ENCODE measurements around the gene PTPRM.
"Not testable (repeated sequence)": the region's sequence is repeated elsewhere in the genome, so short reads cannot be mapped to it uniquely, and the experiment has no call there.

Gene PTPRM

DNA sequence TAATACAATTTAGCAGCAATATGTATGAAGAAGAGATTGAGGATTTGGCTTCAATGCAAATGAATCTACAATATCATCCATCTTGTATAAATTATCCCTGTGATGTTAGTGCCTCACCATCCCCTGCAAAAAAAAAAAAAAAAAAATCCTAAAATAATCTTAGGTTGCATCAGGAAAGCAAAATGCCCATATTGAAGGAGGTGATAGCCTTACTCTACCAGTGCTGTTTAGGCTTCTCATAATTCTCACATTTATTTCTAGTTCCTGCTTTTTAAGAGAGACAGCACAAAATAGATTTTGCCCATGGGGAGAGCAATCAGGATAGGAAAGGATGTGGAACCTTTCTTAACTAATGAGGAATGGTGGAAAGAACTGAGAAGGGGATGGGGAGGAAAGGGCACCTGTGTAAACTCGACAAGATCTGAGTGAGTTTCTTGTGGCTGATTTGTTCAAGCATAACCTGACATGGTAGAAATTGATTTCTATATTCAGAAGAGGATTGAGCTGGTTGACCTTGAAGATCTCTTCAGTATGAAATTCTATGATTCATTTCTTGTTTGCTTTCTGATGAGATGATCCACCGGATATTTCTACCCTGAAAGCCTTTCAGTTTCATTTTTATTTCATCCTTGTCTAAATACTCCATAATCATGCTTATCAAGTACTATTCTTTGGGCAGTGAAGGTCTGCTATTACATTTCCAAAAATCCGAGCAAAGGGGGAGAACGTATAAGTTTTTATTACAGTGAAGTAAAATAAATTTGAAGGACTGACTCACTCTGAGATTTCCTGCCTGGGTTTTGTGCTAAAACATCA lies 391.2 kb downstream of the PTPRM start:
- no peak for DNase-seq

GRCh38 chr18:7958897-7959146 lies 391.7 kb downstream of the PTPRM start:
- no peak for DNase-seq

GRCh38 chr18:7966682-7967081 lies 399.6 kb downstream of the PTPRM start:
- not testable (repeated sequence) for DNase-seq

DNA sequence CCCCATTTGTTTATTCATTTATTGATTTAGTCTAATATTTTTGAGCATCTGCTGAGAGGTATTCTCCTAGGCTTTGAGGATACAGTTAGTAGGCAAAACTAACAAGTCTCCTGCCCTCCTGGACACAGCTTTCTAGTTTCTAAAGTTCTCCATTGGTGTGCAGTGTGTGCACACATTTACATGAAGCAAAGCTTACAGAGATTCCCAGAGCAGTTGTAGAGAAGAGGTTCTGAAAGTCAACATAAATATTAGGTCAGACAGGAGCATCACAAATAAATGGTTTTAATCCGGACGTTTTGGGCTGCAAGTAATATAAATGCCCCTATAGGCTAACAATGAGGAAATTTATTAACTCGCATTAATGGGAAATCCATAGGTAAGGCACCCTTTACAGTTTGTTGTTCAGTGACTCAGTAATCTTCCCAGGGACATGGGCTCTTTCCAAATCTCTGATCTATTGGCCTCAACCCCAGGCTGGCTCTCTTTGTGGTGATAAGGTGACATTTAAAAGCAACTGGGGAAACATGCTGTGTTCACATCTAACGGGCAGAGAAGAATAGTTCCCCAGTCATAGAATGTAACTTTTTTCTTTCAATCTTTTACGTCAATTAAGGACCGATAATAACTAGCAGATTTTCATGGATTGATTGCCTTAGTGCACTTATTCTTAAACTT lies 407.2 kb downstream of the PTPRM start:
- no peak for DNase-seq

DNA sequence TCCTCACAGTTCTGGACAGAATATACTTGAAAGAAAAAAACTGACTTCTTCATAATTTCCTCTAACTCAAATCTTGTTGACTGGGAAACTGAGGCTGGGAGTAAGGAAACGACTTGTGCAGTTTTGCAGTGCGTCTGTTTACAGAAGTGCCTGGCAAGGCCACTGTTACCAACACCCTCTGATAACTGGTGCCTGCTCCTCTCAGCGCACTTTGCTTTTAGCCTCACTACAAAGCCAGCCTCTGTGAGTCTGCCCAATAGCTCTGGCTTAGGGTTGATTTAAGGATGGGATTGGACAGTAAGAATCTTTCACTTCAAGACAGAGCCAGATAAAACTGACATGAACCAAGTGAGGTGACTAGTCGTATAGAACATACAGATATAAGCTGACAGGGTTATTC lies 410.8 kb downstream of the PTPRM start:
- no peak for DNase-seq

DNA sequence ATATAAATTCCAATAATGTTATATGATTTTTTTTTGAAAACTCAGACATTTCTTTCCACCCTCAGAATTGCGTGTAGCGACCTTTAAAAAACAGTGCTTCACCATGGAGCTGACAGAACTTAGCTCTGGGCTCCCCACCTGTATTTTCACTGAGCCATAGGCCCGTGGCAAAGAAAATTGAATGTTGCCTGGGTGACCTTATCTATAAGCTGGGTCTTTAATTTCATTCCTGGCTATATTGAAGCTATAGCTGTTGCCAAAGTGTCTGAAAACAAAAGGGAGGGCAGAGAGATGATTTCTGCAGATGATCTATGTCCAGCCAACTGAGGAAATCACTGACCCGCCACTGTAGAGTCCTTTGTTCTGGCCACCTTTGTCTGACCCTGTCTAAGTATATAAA lies 411.7 kb downstream of the PTPRM start:
- no peak for DNase-seq

- DNase-seq = no peak
Observed at GRCh38 chr18:7979714-7980113, 412.6 kb downstream of the PTPRM start.

- DNase-seq = no peak
Observed at GRCh38 chr18:7980136-7980535, 413.0 kb downstream of the PTPRM start.

GRCh38 chr18:7980656-7981055 lies 413.5 kb downstream of the PTPRM start:
- DNase-seq = no peak

DNA sequence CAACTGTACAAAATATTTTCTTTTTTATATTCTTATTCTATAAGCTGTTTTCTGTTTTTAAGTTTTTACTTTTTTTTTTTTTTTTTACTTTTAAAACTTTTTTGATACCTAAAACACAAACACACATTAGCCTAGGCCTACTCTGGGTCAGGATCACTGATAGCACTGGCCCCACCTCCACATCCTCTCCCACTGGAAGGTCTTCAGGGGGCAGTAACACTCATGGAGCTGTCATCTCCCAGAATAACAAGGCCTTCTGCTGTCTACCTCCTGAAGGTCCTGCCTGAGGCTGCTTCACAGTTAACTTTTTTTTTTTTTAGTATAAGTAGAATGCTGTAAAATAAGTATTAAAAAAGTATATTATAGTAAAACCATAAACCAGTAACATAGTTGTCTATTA lies 415.1 kb downstream of the PTPRM start:
- DNase-seq = no peak

DNA sequence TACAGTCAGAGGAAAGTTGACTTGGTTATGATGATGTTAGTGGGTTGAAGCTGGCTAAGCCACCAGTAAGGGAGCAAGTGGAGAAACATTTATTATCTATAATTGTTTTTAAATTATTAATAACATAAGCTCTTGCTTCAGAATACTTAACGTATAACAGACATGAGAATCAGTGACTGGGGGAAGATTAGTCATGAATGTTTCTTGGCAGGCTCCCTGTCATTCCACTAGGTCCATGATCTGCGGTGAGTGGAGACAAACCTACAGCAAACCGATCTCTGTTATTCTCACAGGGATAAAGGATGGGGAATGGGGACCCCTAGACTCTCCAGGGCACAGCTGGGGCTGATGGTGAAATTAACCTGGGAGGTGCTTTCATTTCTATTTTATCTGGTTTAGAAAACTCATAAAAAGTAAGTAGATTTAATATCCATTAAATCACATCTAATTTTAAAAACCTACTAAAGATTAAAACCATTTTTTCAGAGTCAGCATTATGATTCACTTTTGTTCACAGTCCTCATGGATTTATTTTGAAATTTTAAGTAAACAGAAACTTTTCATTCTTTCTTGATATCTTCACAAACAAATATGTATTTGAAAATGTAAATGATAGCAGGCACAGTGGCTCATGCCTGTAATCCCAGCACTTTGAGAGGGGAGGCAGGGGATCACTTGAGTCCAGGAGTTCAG lies 420.3 kb downstream of the PTPRM start:
- DNase-seq = no peak

- no peak for DNase-seq
Observed at GRCh38 chr18:7990670-7991069, 423.6 kb downstream of the PTPRM start.

DNA sequence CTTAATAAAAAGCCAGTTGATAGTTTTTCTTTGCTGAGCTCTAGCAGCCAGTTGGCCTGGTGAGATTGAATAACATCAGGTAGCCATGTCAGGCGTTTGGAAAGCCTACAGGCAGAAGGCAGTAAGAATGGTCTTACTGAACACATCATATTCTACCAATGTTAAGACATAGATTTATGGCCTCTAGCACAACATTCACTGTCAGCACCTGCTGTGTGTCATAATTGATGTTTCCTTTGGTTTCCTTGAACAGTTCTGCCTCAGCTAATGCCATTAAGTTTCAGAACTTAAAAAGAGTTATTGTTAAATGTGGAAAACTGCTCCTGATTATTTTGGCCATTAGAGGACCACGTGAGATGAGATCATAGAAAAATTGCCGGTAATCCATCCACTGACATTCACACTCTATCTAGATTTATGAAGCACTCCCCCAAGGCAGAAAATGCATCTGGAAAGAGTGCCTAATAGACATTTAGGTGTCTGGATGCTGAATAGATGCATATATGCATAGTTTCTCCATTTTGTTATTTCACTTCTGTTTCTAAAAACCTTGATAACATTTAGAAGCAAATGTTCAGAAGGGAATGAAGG lies 434.7 kb downstream of the PTPRM start:
- DNase-seq = no peak

- DNase-seq = no peak
Observed at GRCh38 chr18:8003878-8004675, 437.0 kb downstream of the PTPRM start.

GRCh38 chr18:8004792-8005191 lies 437.7 kb downstream of the PTPRM start:
- no peak for DNase-seq

DNA sequence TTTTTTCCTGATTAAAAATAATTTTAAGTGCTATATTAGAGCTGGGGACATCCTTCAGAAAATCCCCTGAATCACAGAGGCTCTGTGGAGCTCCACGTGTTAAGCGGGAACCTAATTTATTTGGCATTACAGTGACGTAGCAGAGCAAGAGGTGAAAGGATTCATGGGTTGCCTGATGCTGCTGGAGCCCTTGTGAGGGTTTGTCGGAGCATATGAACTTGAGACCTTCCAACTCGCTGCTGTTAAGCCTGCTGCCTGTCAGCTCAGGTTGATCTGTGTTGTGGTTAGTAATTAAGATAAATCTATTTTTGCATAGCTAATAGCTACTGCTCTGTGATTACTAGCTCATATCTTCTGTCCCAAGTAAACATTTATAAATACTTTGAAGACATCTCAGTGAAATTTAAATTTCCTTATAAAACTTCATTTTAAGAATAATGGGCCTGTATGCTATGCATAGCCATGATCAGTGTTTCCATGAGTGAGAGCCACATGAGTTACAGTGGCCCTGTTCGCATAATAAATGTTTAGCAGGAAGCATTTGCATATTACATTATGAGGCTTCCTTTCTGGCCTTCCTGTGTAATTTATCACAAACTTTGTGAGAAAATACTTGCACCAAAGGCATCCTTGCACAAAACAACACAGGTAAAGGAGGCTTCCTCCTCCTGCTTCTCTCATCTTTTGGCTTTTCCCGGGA lies 438.9 kb downstream of the PTPRM start:
- DNase-seq = no peak

DNA sequence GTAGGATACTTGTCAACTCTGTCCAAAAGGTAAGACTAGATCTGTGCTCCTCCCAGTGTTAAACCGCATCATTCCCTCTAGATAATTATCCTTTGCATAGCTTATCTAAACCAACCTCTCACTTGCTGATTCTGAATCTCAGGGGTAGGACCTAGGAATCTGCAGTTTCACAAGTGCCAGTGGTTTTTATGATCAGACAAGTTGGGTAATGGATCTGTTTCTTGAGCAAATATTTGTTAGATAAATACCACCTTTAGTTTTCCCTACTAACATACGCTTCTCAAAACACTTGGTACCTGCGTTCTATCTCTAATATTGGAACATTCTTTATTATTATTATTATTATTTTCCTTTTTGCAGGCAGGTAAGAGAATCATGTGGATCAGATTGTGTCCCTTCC lies 439.9 kb downstream of the PTPRM start:
- no peak for DNase-seq

GRCh38 chr18:8008033-8008432 lies 440.9 kb downstream of the PTPRM start:
- no peak for DNase-seq

DNA sequence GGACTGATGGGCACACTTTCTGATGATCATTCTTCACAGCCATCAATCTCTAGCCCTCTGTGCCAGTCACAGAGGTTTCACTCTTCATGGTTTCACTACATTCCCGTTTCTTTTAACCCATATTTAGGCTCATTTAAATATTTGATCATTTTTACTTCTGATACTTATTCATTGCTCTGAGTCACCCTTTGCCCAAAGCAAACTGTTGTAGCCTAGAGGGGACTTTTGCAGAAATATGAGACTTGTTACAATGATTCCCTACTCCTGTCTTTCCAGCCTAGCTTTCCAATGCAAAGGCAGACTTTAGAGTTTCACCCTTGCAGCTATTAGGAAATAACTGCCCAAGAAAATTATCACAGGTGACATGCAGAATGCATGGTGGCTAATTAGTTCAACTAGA lies 444.2 kb downstream of the PTPRM start:
- no peak for DNase-seq

GRCh38 chr18:8011906-8012305 lies 444.8 kb downstream of the PTPRM start:
- DNase-seq = no peak

DNA sequence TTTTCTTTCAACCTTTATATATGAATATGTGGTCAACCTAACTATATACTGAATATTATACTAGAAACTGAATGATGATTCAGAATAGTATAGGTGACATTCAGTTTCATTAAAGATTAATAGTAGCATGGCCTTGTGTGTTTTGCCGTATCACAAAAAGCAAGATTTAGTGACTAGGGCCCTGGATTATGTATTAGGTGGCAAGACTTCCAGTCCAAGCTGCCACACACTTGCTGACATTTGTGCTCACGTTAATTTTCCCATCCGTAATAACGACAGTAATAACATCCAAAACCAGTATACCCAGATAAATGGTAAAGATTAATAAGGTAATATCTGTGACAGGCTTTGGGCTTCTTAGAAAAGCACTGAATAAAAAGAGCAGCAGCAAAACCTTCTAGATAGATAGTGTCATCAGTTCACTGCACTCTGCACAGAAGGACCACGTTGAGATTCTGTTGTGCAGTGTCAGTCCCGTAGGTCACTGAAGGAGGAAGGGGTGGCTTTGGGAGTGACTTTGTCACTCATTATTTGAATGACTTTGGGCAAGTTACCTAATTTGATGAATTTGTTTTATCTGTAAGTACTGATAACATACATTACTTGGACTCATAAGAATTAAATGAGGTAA lies 451.7 kb downstream of the PTPRM start:
- DNase-seq = no peak

GRCh38 chr18:8019600-8019999 lies 452.5 kb downstream of the PTPRM start:
- no peak for DNase-seq

Data from stimulated activated CD4-positive, alpha-beta T cell treated with anti-CD3 and anti-CD28 coated beads, Interleukin-1b, Interleukin-23, amount 100 ng/mL, for 48 hours (primary cell).